Bronchial epithelial cell (primary cell): Measurements from ENCODE around the gene UVSSA. TPM values are rescaled to one million over a fixed set of nuclear protein-coding genes. Genes with fewer than 3 reads are reported as not detected.
"Not testable (repeated sequence)": the region's sequence is repeated elsewhere in the genome, so short reads cannot be mapped to it uniquely, and the experiment has no call there.

Experiments
- DNase-seq: peaks from one replicate; pipeline ENCODE4 v3.0.0-alpha.2; 2010; ENCODE audit warnings: low read depth
- FAIRE-seq: peaks from 2 replicates; lab custom pipeline; 2011; peaks lifted over from hg19 to GRCh38; lab: Jason Lieb, UNC
- H3K27me3 ChIP-seq: 2 replicates; pipeline ENCODE4 v1.5.1; 2011; ENCODE audit warnings: low read length; ENCODE audit not compliant: control insufficient read depth, insufficient read depth
- H3K36me3 ChIP-seq: 2 replicates; pipeline ENCODE4 v1.5.1; 2011; ENCODE audit warnings: low read length; ENCODE audit not compliant: control insufficient read depth, insufficient read depth
- H3K4me3 ChIP-seq: 2 replicates; pipeline ENCODE4 v1.5.1; 2011; ENCODE audit warnings: mild to moderate bottlenecking, low read depth, low read length, control low read depth
- CTCF ChIP-seq: IDR thresholded peaks from 2 replicates; pipeline ENCODE4 v1.5.1; 2011; ENCODE audit warnings: mild to moderate bottlenecking, moderate library complexity, low read length, control low read depth, inconsistent platforms; ENCODE audit not compliant: insufficient read depth, severe bottlenecking
- total RNA-seq: library from RNA; depleted of rRNA; stranded (reverse); fragments of >200 nt; gene quantifications from 2 replicates; pipeline ENCODE4 v1.2.1, GENCODE V29; 2014

UVSSA gene
- total RNA-seq, 1 donor from 2014 or later: 8.2 TPM

- Histone ChIP-seq H3K36me3 (no peaks in the 10 kb centered on the region), H3K27me3 (peaks cover 2% of the 10 kb centered on the region), H3K4me3 (no peak overlapping the region)
- DNase-seq: no peak
- FAIRE-seq: peak; percentile 36
- no peak for TF ChIP-seq CTCF
These were observed 71.7 kb downstream of the UVSSA start for GRCh38 chr4:1418494-1419285.

GRCh38 chr4:1419708-1420107 is 72.7 kb downstream of the UVSSA start:
- no peak overlapping the region for H3K4me3 ChIP-seq
- no peaks in the 10 kb centered on the region for H3K27me3 ChIP-seq
- no peak for DNase-seq
- no peak for TF ChIP-seq CTCF
- FAIRE-seq: no peak
- H3K36me3 ChIP-seq: no peaks in the 10 kb centered on the region

- Histone ChIP-seq H3K36me3 (no peaks in the 10 kb centered on the region), H3K27me3 (no peaks in the 10 kb centered on the region), H3K4me3 (no peak overlapping the region)
- TF ChIP-seq CTCF: no peak
- FAIRE-seq: no peak
- DNase-seq: no peak
These were observed 74.6 kb downstream of the UVSSA start for GRCh38 chr4:1421657-1422056.

- DNase-seq: no peak
- H3K36me3 ChIP-seq: no peaks in the 10 kb centered on the region
- TF ChIP-seq CTCF: no peak
- H3K4me3 ChIP-seq: no peak overlapping the region
- no peaks in the 10 kb centered on the region for H3K27me3 ChIP-seq
- FAIRE-seq: no peak
These were observed 80.0 kb downstream of the UVSSA start for GRCh38 chr4:1427010-1427409.

- FAIRE-seq, H3K36me3 ChIP-seq, DNase-seq, H3K27me3 ChIP-seq, H3K4me3 ChIP-seq: not testable (repeated sequence)
These were observed 96.7 kb downstream of the UVSSA start for GRCh38 chr4:1443688-1444172.

Other genes starting within 250 kb of the UVSSA start
- gene RNF212, start 233.6 kb upstream of the UVSSA start, total RNA-seq: under 0.01 and 0.64 TPM in 2 replicates
- gene SPON2, start 174.6 kb upstream of the UVSSA start, total RNA-seq: 5.4 and 6.3 TPM in 2 replicates
- gene CTBP1, start 98.1 kb upstream of the UVSSA start, total RNA-seq: 173 and 179 TPM in 2 replicates
- 44.8 and 46.1 TPM in 2 replicates for gene MAEA, start 57.3 kb upstream of the UVSSA start, total RNA-seq
- not detected in 2 replicates for gene NKX1-1, start 59.2 kb downstream of the UVSSA start, total RNA-seq